K562 (cell line): ENCODE measurements around the gene NBEAL2. TPM values are rescaled to one million over a fixed set of nuclear protein-coding genes. Genes with fewer than 3 reads are reported as not detected.

ENCODE experiments used
- ATAC-seq: fragments of 200-7000 bp; cut with Tn5 transposase; 3 replicates; pipeline ENCODE4 v1.9.1; 2020; ENCODE audit warnings: moderate library complexity
- BruUV-seq: library from RNA; stranded (reverse); fragments of 400-500 nt; replicated peaks from 2 replicates; lab custom pipeline; 2021; lab: Mats Ljungman, UMichigan
- CTCF ChIA-PET: fragments of 300-600 bp; formaldehyde crosslinking; extraction: SDS; loops from one replicate; lab custom pipeline; 2021; ENCODE audit warnings: low intra/inter-chr PET ratio; lab: Yijun Ruan, JAX
- POLR2A ChIA-PET: fragments of 300-600, 350-650 bp; sonication (Branson Sonifier 250); formaldehyde crosslinking; extraction: SDS; loops from one replicate; lab custom pipeline; 2021; ENCODE audit warnings: antibody characterized with exemption, inconsistent platforms; lab: Yijun Ruan, JAX
- DNase-seq, 4 experiments: peaks; one replicate each; pipeline versions ENCODE4 v3.0.0 to v3.0.0-alpha.2; 2011 to 2018; ENCODE audit warnings: low spot score in 3 of 4, mixed read lengths in 3 of 4; ENCODE audit errors: extremely low read depth in 1 of 4
- FAIRE-seq: peaks from 2 replicates; lab custom pipeline; 2011; peaks lifted over from hg19 to GRCh38; lab: Jason Lieb, UNC
- H2AFZ ChIP-seq: 2 replicates; pipeline ENCODE4 v1.6.0; 2011; ENCODE audit warnings: low read depth, low read length, control low read depth, inconsistent platforms
- H3K27ac ChIP-seq: fragments of 200-600 bp; 3 replicates; pipeline ENCODE4 v1.8.0; 2011; ENCODE audit warnings: low read depth, mild to moderate bottlenecking, control low read depth, inconsistent platforms, low read length, moderate library complexity, mixed read lengths; ENCODE audit errors: extremely low read depth
- H3K27me3 ChIP-seq, 2 experiments: fragments of 300-600 bp in 1 of 2; 2 replicates in 1 of 2; 3 replicates in 1 of 2; pipeline versions ENCODE4 v1.6.0 to v1.8.0; 2011; ENCODE audit warnings: inconsistent platforms in 2 of 2, low read length in 2 of 2, mild to moderate bottlenecking in 1 of 2, mixed read lengths in 1 of 2, moderate library complexity in 1 of 2; ENCODE audit not compliant: control insufficient read depth in 2 of 2, insufficient read depth in 2 of 2
- H3K36me3 ChIP-seq: fragments of 300-600 bp; 3 replicates; pipeline ENCODE4 v1.8.0; 2011; ENCODE audit warnings: mild to moderate bottlenecking, low read length, inconsistent platforms; ENCODE audit not compliant: control insufficient read depth, insufficient read depth
- H3K4me1 ChIP-seq, 2 experiments: fragments of 200-600 bp in 1 of 2; replicated peaks in 1 of 2; 2 replicates in 1 of 2; 3 replicates in 1 of 2; pipeline versions ENCODE4 v1.5.1 to v1.8.0; 2011; ENCODE audit warnings: inconsistent platforms in 2 of 2, low read length in 2 of 2, mild to moderate bottlenecking in 1 of 2, mixed read lengths in 1 of 2, moderate library complexity in 1 of 2; ENCODE audit not compliant: control insufficient read depth in 2 of 2, insufficient read depth in 2 of 2
- H3K4me2 ChIP-seq: 2 replicates; pipeline ENCODE4 v1.6.1; 2011; ENCODE audit warnings: low read length, control low read depth, inconsistent platforms, mixed read lengths; ENCODE audit not compliant: insufficient read depth
- H3K4me3 ChIP-seq: fragments of 200-600 bp; sonication (generic), shearing (Covaris generic); 2 replicates; pipeline ENCODE4 v1.5.1; 2016; ENCODE audit warnings: control low read depth, inconsistent platforms
- H3K79me2 ChIP-seq: fragments of 200-600 bp; 3 replicates; pipeline ENCODE4 v1.8.0; 2011; ENCODE audit warnings: low read length, inconsistent platforms; ENCODE audit not compliant: control insufficient read depth, insufficient read depth
- H3K9ac ChIP-seq, 2 experiments: 2 replicates each; pipeline versions ENCODE4 v1.6.0 to v1.6.1; 2011; ENCODE audit warnings: low read depth in 2 of 2, low read length in 2 of 2, control low read depth in 1 of 2, inconsistent platforms in 1 of 2, mild to moderate bottlenecking in 1 of 2, mixed read lengths in 1 of 2; ENCODE audit not compliant: insufficient read depth in 1 of 2
- H3K9me1 ChIP-seq: one replicate; pipeline ENCODE4 v1.6.0; 2011; ENCODE audit warnings: inconsistent platforms, mild to moderate bottlenecking, low read length, moderate library complexity; ENCODE audit not compliant: control insufficient read depth, insufficient read depth
- H3K9me3 ChIP-seq: replicated peaks from 2 replicates; pipeline ENCODE4 v1.5.1; 2011; ENCODE audit warnings: low read depth, low read length, inconsistent platforms; ENCODE audit not compliant: control insufficient read depth, insufficient read depth
- H4K20me1 ChIP-seq: replicated peaks from 2 replicates; pipeline ENCODE4 v1.6.1; 2011; ENCODE audit warnings: low read length, inconsistent platforms, mixed read lengths; ENCODE audit not compliant: control insufficient read depth, insufficient read depth
- MTF1 ChIP-seq: fragments of 250-450 bp; sonication (Bioruptor Pico); IDR thresholded peaks from 2 replicates; pipeline ENCODE4 v1.9.0; 2021; ENCODE audit warnings: moderate library complexity, mild to moderate bottlenecking, inconsistent platforms, borderline replicate concordance
- NFIC ChIP-seq: fragments of 450-650 bp; IDR thresholded peaks from 2 replicates; pipeline ENCODE4 v1.6.1; 2017; ENCODE audit warnings: mild to moderate bottlenecking, inconsistent platforms
- POLR2A ChIP-seq: fragments of 450-650 bp; conservative IDR thresholded peaks from 2 replicates; pipeline ENCODE4 v1.6.1; 2016
- PTBP1 ChIP-seq: fragments of 200-400 bp; formaldehyde crosslinking; IDR thresholded peaks from 2 replicates; pipeline ENCODE4 v1.6.1; 2017; ENCODE audit warnings: low read depth, low read length
- ZNF232 ChIP-seq: sonication (generic); formaldehyde crosslinking; IDR thresholded peaks from 2 replicates; pipeline ENCODE4 v1.8.0; 2022; ENCODE audit warnings: mild to moderate bottlenecking, missing genetic modification reagents
- ZNF398 ChIP-seq: fragments of 250-450 bp; sonication (Bioruptor Pico); IDR thresholded peaks from 2 replicates; pipeline ENCODE4 v1.8.0; 2021; ENCODE audit warnings: moderate library complexity, mild to moderate bottlenecking, inconsistent platforms
- WGBS: fragments of 100-300 bp; shearing (Covaris generic); methylation state at CpG from one replicate; pipeline ENCODE4 v1.1.6; 2016; ENCODE audit warnings: low coverage, mixed read lengths; ENCODE audit not compliant: insufficient coverage; ENCODE audit errors: missing lambda C conversion rate; 5-methylcytosine and 5-hydroxymethylcytosine counted together
- in situ Hi-C: fragments of 300-500 bp; cut with MboI; formaldehyde crosslinking; loops from 4 replicates; pipeline ENCODE4 v1.15.0; 2018; ENCODE audit warnings: inconsistent platforms, mixed read lengths
- intact Hi-C: fragments of 100-400 bp; cut with micrococcal nuclease; formaldehyde crosslinking; loops from 2 replicates; pipeline ENCODE4 v1.14.2; 2022
- polyA plus RNA-seq, 8 experiments: library from polyadenylated mRNA; depleted of rRNA in 4 of 8; stranded (reverse) in 5 of 8; unstranded in 3 of 8; fragments of >200 nt; fragmentation: Nextera tagmentation in 2 of 8; fragmentation: Illumina TruSeq in 1 of 8; extraction: Ambion mirVana in 2 of 8; extraction: Trizol in 1 of 8; gene quantifications; 2 replicates each; pipeline versions ENCODE4 v1.2.1 to v1.2.3, GENCODE V29; 2011 to 2014; ENCODE audit warnings: inconsistent platforms in 1 of 8, missing spikeins in 1 of 8
- total RNA-seq, 7 experiments: library from RNA; depleted of rRNA in 6 of 7; stranded (reverse); fragments of >200 nt in 6 of 7; fragmentation: Illumina TruSeq in 2 of 7; extraction: Trizol in 2 of 7; gene quantifications; 2 replicates each; pipeline versions ENCODE4 v1.2.1 to v1.2.3, GENCODE V29; 2011 to 2021; ENCODE audit warnings: low replicate concordance in 1 of 7

Gene NBEAL2
- total and polyA plus RNA-seq, 9 of the 15 experiments (the other 6 are each of a cell fraction or from before 2014, with no cell fraction given): 0.06 to 114 (median 29.6) TPM

DNA sequence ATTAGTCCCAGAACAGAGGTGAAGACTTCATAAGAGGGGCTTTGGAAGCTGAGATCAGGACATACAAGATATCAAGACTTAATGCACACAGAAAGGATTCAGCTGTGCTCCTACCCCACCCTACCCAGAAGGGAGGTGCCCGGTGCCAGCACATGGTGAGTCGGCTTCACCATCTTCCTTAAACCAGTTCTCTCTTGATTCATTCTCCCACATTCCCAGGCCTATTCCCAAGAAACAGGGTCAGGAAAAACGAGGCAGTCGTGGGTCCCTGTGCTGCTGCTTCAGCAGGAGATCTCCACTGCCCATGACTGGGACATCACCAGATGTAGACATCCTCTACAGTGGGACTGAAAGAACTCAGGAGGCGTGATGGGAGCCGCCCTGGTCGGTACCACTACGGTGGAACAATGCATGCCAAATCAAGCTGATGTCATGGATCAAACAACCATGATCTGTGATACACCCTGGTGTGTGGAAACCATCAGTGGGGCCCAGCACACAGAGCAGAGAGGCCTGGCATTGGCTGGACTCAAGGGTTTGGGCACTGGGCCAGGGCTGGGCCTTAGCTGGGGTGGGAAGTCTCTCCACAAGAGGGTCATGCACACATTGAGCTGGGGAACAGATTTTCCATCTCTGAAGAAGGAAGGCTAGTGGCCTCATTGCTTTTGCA lies 44.8 kb upstream of the NBEAL2 start:
- Histone ChIP-seq H4K20me1 (peaks cover 38% of the 10 kb centered on the region), H3K9me3 (no peaks in the 10 kb centered on the region), H3K36me3 (peaks cover 78% of the 10 kb centered on the region), H3K27ac (peak overlapping the region; percentile 42; the same call in 1 of the 3 replicates), H2AFZ (no peak overlapping the region), H3K79me2 (peaks cover 94% of the 10 kb centered on the region), H3K9me1 (peaks cover 12% of the 10 kb centered on the region), H3K9ac (peak overlapping the region in 1 of 2 experiments; percentile 54; a peak in 1 of 4 replicates), H3K4me1 (peaks cover 39 to 40% of the 10 kb centered on the region in 2 experiments), H3K4me2 (no peak overlapping the region), H3K27me3 (no peaks in the 10 kb centered on the region), H3K4me3 (no peak overlapping the region)
- intact Hi-C loops (loop anchor here (5.0 kb wide), 1 partner anchor 43 kb away; the partner anchor contains the start of genes CCDC12 and NBEAL2), in situ Hi-C loops (no loop called here)
- POLR2A ChIA-PET: interaction anchor here (0.6 to 2.4 kb wide), 11 partner anchors 9 to 61 kb away, joined by 3 to 14 read pairs (median 5); partner anchors contain the start of gene NBEAL2
- BruUV-seq: no TSS peak
- ATAC-seq: no peak
- no peak for DNase-seq
- peak; percentile 54 for FAIRE-seq
- CTCF ChIA-PET: no interaction called here
- TF ChIP-seq MTF1 (no peak), ZNF398 (CRISPR knock-in tag) (no peak), NFIC (peak; percentile 60; the same call in 1 of the 2 replicates), POLR2A (peak; percentile 6; the same call in 1 of the 2 replicates), ZNF232 (no peak), PTBP1 (no peak)
- TF ChIP-seq, all 486 proteins: peak for 2
- WGBS: 91% methylated on average over 8 of the region's 8 CpGs
